Vagina (tissue), 2 donors: ENCODE results near the gene ZNF155. TPM values are rescaled to one million over a fixed set of nuclear protein-coding genes. Genes with fewer than 3 reads are reported as not detected.
A peak's percentile ranks its signal among the peaks of the same experiment; 100 is the strongest.

Experiments
- DNase-seq, 2 donors: peaks; one replicate each; pipeline ENCODE4 v3.0.0-alpha.2; 2017; ENCODE audit errors: extremely low spot score in 2 of 2
- H3K27ac ChIP-seq: fragments of 200-600 bp; sonication (generic); one replicate; pipeline ENCODE4 v1.5.1; 2019
- H3K27me3 ChIP-seq: fragments of 200-600 bp; sonication (generic); one replicate; pipeline ENCODE4 v1.5.1; 2019
- H3K36me3 ChIP-seq, 2 donors: fragments of 200-600 bp; sonication (generic); one replicate each; pipeline ENCODE4 v1.5.1; 2017 to 2019
- H3K4me1 ChIP-seq: fragments of 200-600 bp; sonication (generic); one replicate; pipeline ENCODE4 v1.5.1; 2019
- H3K4me3 ChIP-seq, 2 donors: fragments of 200-600 bp; sonication (generic); 1 replicate in 1 of 2; 2 replicates in 1 of 2; pipeline ENCODE4 v1.5.1; 2016 to 2019
- H3K9me3 ChIP-seq: fragments of 200-600 bp; sonication (generic); one replicate; pipeline ENCODE4 v1.5.1; 2019
- CTCF ChIP-seq, 3 experiments: fragments of 450-650 bp in 2 of 3; fragments of 200-600 bp in 1 of 3; sonication (generic) in 1 of 3; IDR thresholded peaks; one replicate each; pipeline ENCODE4 v1.5.1; 2017 to 2019; ENCODE audit warnings: antibody characterized with exemption in 3 of 3, mild to moderate bottlenecking in 2 of 3, moderate library complexity in 2 of 3
- POLR2A ChIP-seq, 2 donors: fragments of 450-650 bp; IDR thresholded peaks; one replicate each; pipeline ENCODE4 v1.6.1; 2017; ENCODE audit warnings: antibody characterized with exemption in 2 of 2, mild to moderate bottlenecking in 2 of 2, moderate library complexity in 2 of 2
- POLR2AphosphoS5 ChIP-seq, 2 donors: sonication (generic); formaldehyde crosslinking; IDR thresholded peaks; one replicate each; pipeline ENCODE4 v1.9.0; 2017; ENCODE audit warnings: antibody characterized with exemption in 2 of 2, mild to moderate bottlenecking in 2 of 2, low read depth in 1 of 2; ENCODE audit not compliant: insufficient read depth in 1 of 2
- intact Hi-C: fragments of 100-400 bp; cut with DNase I; formaldehyde crosslinking; loops from one replicate; pipeline ENCODE4 v1.15.1; 2023
- small RNA-seq: library from RNA; depleted of rRNA; stranded (forward); fragments of <200 nt; gene quantifications from one replicate; pipeline ENCODE3, GENCODE V24; 2016
- total RNA-seq: library from RNA; depleted of rRNA; stranded (reverse); fragments of >200 nt; gene quantifications from one replicate; pipeline ENCODE4 v1.2.3, GENCODE V29; 2016

Gene ZNF155
- total RNA-seq, 1 donor from 2014 or later: 8.3 TPM

DNA sequence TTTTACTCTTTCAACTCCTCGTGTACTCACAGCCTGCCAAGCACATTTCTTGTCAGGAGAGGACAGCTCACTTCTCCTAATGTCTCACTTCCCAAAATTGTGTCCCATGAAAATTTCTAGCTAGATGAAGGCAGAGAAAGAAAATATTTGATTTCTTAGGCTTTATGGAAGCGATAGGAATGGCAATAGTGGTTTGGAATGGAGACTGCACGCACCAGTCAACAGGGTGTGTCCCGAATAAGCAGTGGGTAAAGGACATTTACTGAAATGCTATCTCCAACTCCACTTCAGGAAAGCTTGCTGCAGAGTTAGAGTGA lies 40.9 kb downstream of the ZNF155 start:
- no peak for DNase-seq
- Histone ChIP-seq H3K9me3 (peaks cover 10% of the 10 kb centered on the region), H3K36me3 (peaks cover 0 to 31% of the 10 kb centered on the region in 2 donors), H3K4me1 (peaks cover 13% of the 10 kb centered on the region), H3K27ac (no peak overlapping the region), H3K4me3 (peak overlapping the region; percentile 71 to 76), H3K27me3 (no peaks in the 10 kb centered on the region)
- TF ChIP-seq CTCF (IDR thresholded peaks at IDR 0.05) (no peak), POLR2AphosphoS5 (IDR thresholded peaks at IDR 0.05; ENCODE audit: insufficient read depth in 1 of 2, low read depth in 1 of 2) (no peak), POLR2A (IDR thresholded peaks at IDR 0.05) (no peak)
- intact Hi-C loops: no loop called here

- intact Hi-C loops: no loop called here
These were observed 41.4 kb downstream of the ZNF155 start, which contains the start of gene ZNF222 for GRCh38 chr19:44025217-44025936. ZNF222 (plus strand) TSS chr19:44025379; CDS start chr19:44025437, 58 bp downstream.

GRCh38 chr19:44026622-44027021 lies 42.6 kb downstream of the ZNF155 start:
- Histone ChIP-seq H3K4me1 (peaks cover 13% of the 10 kb centered on the region), H3K27ac (no peak overlapping the region), H3K27me3 (no peaks in the 10 kb centered on the region), H3K4me3 (no peak overlapping the region), H3K9me3 (peaks cover 27% of the 10 kb centered on the region), H3K36me3 (peaks cover under 1 to 49% of the 10 kb centered on the region in 2 donors)
- intact Hi-C loops: no loop called here
- DNase-seq: no peak
- no peak for TF ChIP-seq POLR2AphosphoS5 (IDR thresholded peaks at IDR 0.05; ENCODE audit: insufficient read depth in 1 of 2, low read depth in 1 of 2)
- TF ChIP-seq POLR2A (IDR thresholded peaks at IDR 0.05): no peak
- no peak for TF ChIP-seq CTCF (IDR thresholded peaks at IDR 0.05)

More at GRCh38 chr19:44025217-44025936, 41.4 kb downstream of the ZNF155 start, which contains the start of gene ZNF222:
- Histone ChIP-seq H3K4me3 (peak within 1 kb of the TSS; percentile 71 to 76), H3K36me3 (peaks cover 0 to 36% of the 10 kb centered on the region in 2 donors), H3K9me3 (peaks cover 15% of the 10 kb centered on the region), H3K27me3 (no peaks in the 10 kb centered on the region), H3K27ac (no peak within 1 kb of the TSS), H3K4me1 (peaks cover 13% of the 10 kb centered on the region)
- TF ChIP-seq POLR2A (IDR thresholded peaks at IDR 0.05) (no peak), POLR2AphosphoS5 (IDR thresholded peaks at IDR 0.05; ENCODE audit: insufficient read depth in 1 of 2, low read depth in 1 of 2) (peak; percentile 36 to 84)
- DNase-seq: no peak

- no peaks in the 10 kb centered on the region for H3K27me3 ChIP-seq
- TF ChIP-seq POLR2A (IDR thresholded peaks at IDR 0.05) (no peak), POLR2AphosphoS5 (IDR thresholded peaks at IDR 0.05; ENCODE audit: insufficient read depth in 1 of 2, low read depth in 1 of 2) (no peak), CTCF (IDR thresholded peaks at IDR 0.05) (no peak)
- H3K9me3 ChIP-seq: peaks cover 63% of the 10 kb centered on the region
- peaks cover 9 to 62% of the 10 kb centered on the region in 2 donors for H3K36me3 ChIP-seq
- intact Hi-C loops: no loop called here
- H3K27ac ChIP-seq: no peak overlapping the region
- no peak for DNase-seq
- H3K4me1 ChIP-seq: no peaks in the 10 kb centered on the region
- H3K4me3 ChIP-seq: no peak overlapping the region
These were observed 48.1 kb downstream of the ZNF155 start for GRCh38 chr19:44032001-44032610.

GRCh38 chr19:44042147-44042546 lies 58.2 kb downstream of the ZNF155 start:
- intact Hi-C loops: no loop called here
- Histone ChIP-seq H3K9me3 (no peaks in the 10 kb centered on the region), H3K27me3 (no peaks in the 10 kb centered on the region), H3K4me1 (no peaks in the 10 kb centered on the region), H3K4me3 (no peak overlapping the region), H3K27ac (no peak overlapping the region), H3K36me3 (no peaks in the 10 kb centered on the region)
- TF ChIP-seq POLR2AphosphoS5 (IDR thresholded peaks at IDR 0.05; ENCODE audit: insufficient read depth in 1 of 2, low read depth in 1 of 2) (no peak), CTCF (IDR thresholded peaks at IDR 0.05) (no peak), POLR2A (IDR thresholded peaks at IDR 0.05) (no peak)
- no peak for DNase-seq

Small RNAs within 50 kb of the gene (small RNA-seq; reads per million reads assigned to genes)
- gene AC006213.5: not detected

Other genes starting within 250 kb of the ZNF155 start
- gene SMG9, start 229.2 kb upstream of the ZNF155 start, total RNA-seq: 56.5 TPM
- gene KCNN4, start 203.2 kb upstream of the ZNF155 start, total RNA-seq: 16.2 TPM
- gene LYPD5, start 181.7 kb upstream of the ZNF155 start, total RNA-seq: 3.7 TPM
- 7.9 TPM for gene ZNF283, start 156.9 kb upstream of the ZNF155 start, total RNA-seq
- gene ZNF404, start 100.2 kb upstream of the ZNF155 start, total RNA-seq: 0.49 TPM
- gene ZNF45, start 48.9 kb upstream of the ZNF155 start, total RNA-seq: 8.8 TPM
- gene ZNF221, start 33.0 kb upstream of the ZNF155 start, total RNA-seq: 2.7 TPM
- 2.0 TPM for gene ZNF230, start 18.8 kb downstream of the ZNF155 start, total RNA-seq
- 1.7 TPM for gene ZNF222, start 41.2 kb downstream of the ZNF155 start, total RNA-seq
- gene ZNF223, start 67.8 kb downstream of the ZNF155 start, total RNA-seq: 17.7 TPM
- gene ZNF284, start 88.0 kb downstream of the ZNF155 start, total RNA-seq: 2.2 TPM
- 11.8 TPM for gene ZNF224, start 110.2 kb downstream of the ZNF155 start, total RNA-seq
- gene ZNF225, start 129.2 kb downstream of the ZNF155 start, total RNA-seq: 3.7 TPM
- gene ZNF234, start 157.4 kb downstream of the ZNF155 start, total RNA-seq: 11.3 TPM
- 11.8 TPM for gene ZNF226, start 180.9 kb downstream of the ZNF155 start, total RNA-seq
- 14.2 TPM for gene ZNF227, start 228.3 kb downstream of the ZNF155 start, total RNA-seq